Esophagus (tissue), 2 donors: ENCODE data around the gene ITGA11. TPM values are rescaled to one million over a fixed set of nuclear protein-coding genes. Genes with fewer than 3 reads are reported as not detected.

Experiments
- H3K27ac ChIP-seq, 2 donors: one replicate each; pipeline ENCODE4 v1.5.1; 2013; ENCODE audit warnings: low read depth in 2 of 2, mild to moderate bottlenecking in 2 of 2, inconsistent platforms in 1 of 2, low read length in 1 of 2, moderate library complexity in 1 of 2
- H3K27me3 ChIP-seq, 2 donors: one replicate each; pipeline ENCODE4 v1.6.1; 2013; ENCODE audit warnings: low read length in 2 of 2, control low read depth in 1 of 2, mild to moderate bottlenecking in 1 of 2; ENCODE audit not compliant: insufficient read depth in 2 of 2, control insufficient read depth in 1 of 2
- H3K36me3 ChIP-seq, 2 donors: one replicate each; pipeline ENCODE4 v1.6.1; 2013; ENCODE audit warnings: low read length in 1 of 2; ENCODE audit not compliant: control insufficient read depth in 2 of 2, insufficient read depth in 2 of 2
- H3K4me1 ChIP-seq, 2 donors: one replicate each; pipeline ENCODE4 v1.6.1; 2013; ENCODE audit warnings: low read length in 1 of 2; ENCODE audit not compliant: control insufficient read depth in 2 of 2, insufficient read depth in 2 of 2
- H3K4me3 ChIP-seq, 2 donors: one replicate each; pipeline ENCODE4 v1.5.1; 2013; ENCODE audit warnings: low read length in 2 of 2, mild to moderate bottlenecking in 2 of 2, low read depth in 1 of 2, moderate library complexity in 1 of 2
- H3K9me3 ChIP-seq, 2 donors: one replicate each; pipeline ENCODE4 v1.6.1; 2013; ENCODE audit warnings: mild to moderate bottlenecking in 2 of 2, low read depth in 1 of 2, low read length in 1 of 2, moderate library complexity in 1 of 2; ENCODE audit not compliant: control insufficient read depth in 2 of 2, insufficient read depth in 1 of 2
- WGBS, 2 donors: extraction: QIAGEN DNeasy Blood & Tissue Kit; methylation state at CpG; one replicate each; pipeline ENCODE4 v1.1.7; 2013; 5-methylcytosine and 5-hydroxymethylcytosine counted together
- polyA plus RNA-seq, 2 donors: library from polyadenylated mRNA; stranded (reverse); fragments of 200-250 nt; gene quantifications; one replicate each; pipeline ENCODE4 v1.2.3, GENCODE V29; 2013
- donor health status: healthy with polysubstance abuse.
- donor health status: Bipolar disorder and iron deficiency.

The ITGA11 gene
- polyA plus RNA-seq, 2 donors = 0.14 to 0.45 TPM

DNA sequence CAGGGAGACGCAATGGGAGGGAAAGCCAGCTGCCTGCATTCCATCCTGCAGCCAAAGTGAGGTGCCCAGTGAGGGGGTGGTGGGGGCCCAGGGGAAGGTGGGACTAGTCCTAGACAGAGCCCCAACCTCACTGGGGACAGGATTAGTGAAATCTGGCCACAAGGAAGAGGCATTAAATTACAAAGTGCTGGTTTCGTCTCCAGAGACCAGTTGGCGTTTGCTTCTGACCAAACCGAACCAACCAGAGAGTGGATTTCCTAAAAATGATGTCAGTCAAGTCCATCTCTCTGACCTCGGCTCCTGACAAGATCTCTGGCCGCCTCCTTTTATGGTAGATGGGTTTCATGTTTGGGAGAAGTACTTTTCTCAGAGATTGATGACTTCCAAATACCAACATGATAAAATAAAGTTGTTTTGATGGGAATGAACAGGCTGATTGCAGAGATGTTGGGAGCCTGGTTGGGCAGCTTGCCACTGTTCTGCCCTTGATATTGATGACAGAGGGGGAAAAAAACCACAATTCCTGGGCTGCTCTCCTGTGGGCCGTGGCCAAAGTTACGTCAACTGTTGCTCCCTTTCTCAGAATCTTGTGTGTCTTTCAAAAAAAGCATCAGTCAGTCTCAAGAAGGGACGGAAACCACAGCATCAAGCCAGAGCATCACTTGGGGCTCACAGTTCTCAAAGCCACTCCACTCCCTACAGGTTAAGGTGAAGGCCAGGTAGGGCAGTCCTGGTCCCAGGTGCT lies 24.6 kb downstream of the ITGA11 start:
- no peaks in the 10 kb centered on the region for H3K27me3 ChIP-seq
- H3K9me3 ChIP-seq = peaks cover 0 to 5% of the 10 kb centered on the region in 2 donors
- no peak overlapping the region for H3K27ac ChIP-seq
- WGBS, 2 donors = 70 to 74% methylated on average over 9 of the region's 9 CpGs
- H3K4me1 ChIP-seq = peaks cover 0 to 3% of the 10 kb centered on the region in 2 donors
- no peak overlapping the region for H3K4me3 ChIP-seq
- no peaks in the 10 kb centered on the region for H3K36me3 ChIP-seq

DNA sequence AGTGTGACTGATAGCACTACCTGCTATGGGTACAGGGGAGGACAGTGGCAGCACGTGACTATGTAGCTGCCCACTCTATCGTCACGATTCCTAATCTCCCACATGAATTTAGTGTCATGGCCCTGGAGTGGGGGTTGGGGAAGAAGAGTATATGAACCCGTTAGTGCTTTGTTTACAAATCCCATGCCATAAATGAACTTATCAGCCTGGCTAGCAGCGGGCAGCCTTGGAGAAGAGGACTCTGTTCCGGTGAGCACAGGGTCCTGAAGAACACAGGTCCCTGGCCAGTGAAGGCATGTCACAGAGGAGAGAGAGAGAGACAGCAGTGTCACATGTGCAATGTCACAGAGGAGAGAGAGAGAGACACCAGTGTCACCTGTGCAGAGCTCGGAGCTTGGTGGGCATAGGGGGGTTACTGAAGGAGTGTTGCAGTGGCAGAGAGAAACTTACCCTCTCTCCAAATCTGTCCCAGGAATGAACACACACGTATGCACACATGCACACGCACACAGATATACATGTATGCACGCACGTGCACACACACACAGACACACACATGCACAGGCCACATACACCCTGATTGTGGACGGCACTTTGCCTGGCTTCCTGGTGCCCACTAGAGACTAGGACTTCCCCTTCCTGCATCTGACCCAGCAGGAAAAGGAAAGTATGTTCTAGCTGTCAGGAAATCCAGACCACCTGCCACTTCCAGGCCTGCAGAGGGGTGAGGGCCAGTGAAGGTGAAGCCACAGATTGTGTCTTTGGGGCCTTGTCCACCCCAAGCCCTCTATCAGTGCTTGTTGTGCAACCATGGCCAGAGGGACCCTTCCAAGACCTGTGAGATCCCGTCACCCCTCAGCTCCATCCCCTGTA lies 26.3 kb downstream of the ITGA11 start:
- WGBS, 2 donors = 73 to 77% methylated on average over 13 of the region's 13 CpGs
- no peak overlapping the region for H3K27ac ChIP-seq
- H3K9me3 ChIP-seq = peaks cover 0 to 5% of the 10 kb centered on the region in 2 donors

DNA sequence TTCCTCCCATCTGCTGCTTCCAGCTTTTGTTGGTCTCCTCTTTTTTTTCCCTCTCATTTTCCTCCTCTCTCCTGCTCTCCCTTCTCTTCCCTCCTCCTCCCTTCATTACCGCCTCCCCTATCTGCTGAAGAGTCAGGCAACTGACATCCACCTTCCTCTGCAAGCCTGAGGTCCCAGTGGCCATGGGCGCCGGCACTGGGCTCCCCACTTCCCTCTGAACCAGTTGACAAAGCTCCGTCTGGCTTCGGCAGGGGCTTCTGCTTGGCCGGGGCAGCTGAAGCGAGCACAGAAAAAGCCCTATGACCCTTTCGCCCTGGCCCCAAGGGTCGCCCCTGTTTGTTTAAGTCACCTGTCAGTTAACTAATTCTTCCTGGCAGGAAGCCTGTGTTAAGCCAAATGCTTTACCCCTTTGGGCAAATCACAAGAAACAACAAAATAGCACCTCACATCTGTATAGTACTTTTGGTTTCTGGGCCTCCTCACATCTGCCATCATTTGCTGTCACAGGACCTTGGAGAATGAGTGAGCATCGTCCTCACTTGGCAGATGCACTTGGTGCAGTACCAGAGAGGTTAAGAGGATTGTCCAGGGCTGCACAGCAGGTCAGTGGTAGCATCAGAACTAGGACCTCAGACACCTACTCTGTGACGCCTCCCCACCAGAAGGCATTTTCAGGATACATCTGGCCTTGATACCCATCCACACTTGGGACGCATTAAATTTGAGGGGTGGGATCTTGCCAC lies 27.7 kb downstream of the ITGA11 start:
- H3K4me3 ChIP-seq = no peak overlapping the region
- no peaks in the 10 kb centered on the region for H3K27me3 ChIP-seq
- H3K36me3 ChIP-seq = no peaks in the 10 kb centered on the region
- H3K27ac ChIP-seq = no peak overlapping the region
- H3K4me1 ChIP-seq = peaks cover 0 to 3% of the 10 kb centered on the region in 2 donors
- WGBS, 2 donors = 73 to 75% methylated on average over 12 of the region's 12 CpGs
- peaks cover 0 to 5% of the 10 kb centered on the region in 2 donors for H3K9me3 ChIP-seq

More for the DNA sequence above, 26.3 kb downstream of the ITGA11 start:
- no peaks in the 10 kb centered on the region for H3K27me3 ChIP-seq
- no peaks in the 10 kb centered on the region for H3K36me3 ChIP-seq
- no peak overlapping the region for H3K4me3 ChIP-seq
- peaks cover 0 to 3% of the 10 kb centered on the region in 2 donors for H3K4me1 ChIP-seq

DNA sequence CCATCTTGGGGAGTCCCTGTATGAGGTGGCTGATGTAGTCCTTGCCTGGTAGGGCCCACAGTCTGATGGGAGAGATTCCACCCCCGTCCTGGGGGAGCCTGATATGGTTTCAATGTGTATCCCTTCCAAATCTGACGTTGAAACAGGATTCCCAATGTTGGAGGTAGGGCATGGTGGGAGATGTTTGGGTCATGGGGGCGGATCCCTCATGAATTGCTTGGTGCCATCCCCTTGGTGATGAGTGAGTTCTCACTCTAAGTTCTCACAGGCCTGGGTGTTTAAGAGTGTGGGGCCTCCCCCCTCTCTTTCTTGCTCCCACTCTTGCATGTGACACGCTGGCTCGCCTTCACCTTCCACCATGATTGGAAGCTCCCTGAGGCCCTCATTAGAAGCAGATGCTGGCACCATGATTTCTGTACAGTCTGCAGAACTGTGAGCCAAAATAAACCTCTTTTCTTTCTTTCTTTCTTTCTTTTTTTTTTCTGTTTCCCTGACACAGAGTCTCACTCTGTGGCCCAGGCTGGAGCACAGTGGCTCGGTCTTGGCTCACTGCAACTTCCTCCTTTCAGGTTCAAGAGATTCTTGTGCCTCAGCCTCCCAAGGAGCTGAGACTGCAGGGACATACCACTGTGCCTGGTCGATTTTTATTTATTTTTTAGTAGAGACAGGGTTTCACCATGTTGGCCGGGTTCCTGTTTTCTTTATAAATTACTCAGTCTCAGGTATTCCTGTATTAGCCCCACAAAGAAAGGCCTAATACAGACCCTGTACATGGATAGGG lies 28.6 kb downstream of the ITGA11 start:
- Histone ChIP-seq H3K27ac (no peak overlapping the region), H3K9me3 (peaks cover 0 to 5% of the 10 kb centered on the region in 2 donors), H3K36me3 (no peaks in the 10 kb centered on the region), H3K27me3 (no peaks in the 10 kb centered on the region), H3K4me1 (peaks cover 0 to 3% of the 10 kb centered on the region in 2 donors), H3K4me3 (no peak overlapping the region)
- whole genome bisulfite sequencing, 2 donors = 77 to 82% methylated on average over 8 of the region's 8 CpGs

DNA sequence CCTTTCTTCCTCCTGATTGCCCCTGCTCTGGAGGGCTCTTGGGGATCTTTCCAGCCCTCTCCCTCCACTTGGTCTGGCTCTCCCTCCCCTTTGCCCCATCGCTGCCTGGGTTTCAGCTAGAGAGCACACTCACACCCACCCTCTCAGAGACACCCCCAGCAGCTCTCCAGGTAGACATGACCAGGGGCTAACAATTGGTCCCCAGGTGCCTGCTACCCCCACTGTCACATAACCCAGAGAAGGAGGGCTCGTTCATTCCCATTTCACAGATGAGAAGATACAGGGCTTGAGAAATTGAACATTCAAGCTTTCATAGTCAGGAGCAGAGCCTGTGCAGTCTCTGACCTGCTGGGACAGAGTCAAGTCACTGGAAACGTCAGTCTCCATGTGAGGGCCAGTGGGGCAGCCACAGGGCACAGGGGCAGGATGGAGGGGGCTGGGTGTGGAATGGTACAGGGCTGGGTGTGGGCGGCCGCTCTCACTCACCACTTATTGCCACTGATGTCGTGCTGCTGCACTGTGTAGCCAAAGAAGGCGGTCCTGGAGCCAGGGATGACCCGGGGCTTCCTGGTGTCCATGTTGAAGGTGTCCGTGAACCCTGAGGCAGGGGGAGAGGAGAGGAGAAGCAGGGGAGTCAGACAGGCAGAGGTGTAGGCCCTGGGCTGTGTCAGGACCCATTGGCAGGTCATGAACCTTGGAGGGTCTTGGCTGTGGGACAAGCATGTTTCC lies 29.4 kb downstream of the ITGA11 start:
- WGBS, 2 donors = 92 to 93% methylated on average over 9 of the region's 9 CpGs
- Histone ChIP-seq H3K4me1 (peaks cover 0 to 3% of the 10 kb centered on the region in 2 donors), H3K36me3 (no peaks in the 10 kb centered on the region), H3K27me3 (no peaks in the 10 kb centered on the region), H3K4me3 (no peak overlapping the region), H3K27ac (no peak overlapping the region), H3K9me3 (peaks cover 0 to 5% of the 10 kb centered on the region in 2 donors)

DNA sequence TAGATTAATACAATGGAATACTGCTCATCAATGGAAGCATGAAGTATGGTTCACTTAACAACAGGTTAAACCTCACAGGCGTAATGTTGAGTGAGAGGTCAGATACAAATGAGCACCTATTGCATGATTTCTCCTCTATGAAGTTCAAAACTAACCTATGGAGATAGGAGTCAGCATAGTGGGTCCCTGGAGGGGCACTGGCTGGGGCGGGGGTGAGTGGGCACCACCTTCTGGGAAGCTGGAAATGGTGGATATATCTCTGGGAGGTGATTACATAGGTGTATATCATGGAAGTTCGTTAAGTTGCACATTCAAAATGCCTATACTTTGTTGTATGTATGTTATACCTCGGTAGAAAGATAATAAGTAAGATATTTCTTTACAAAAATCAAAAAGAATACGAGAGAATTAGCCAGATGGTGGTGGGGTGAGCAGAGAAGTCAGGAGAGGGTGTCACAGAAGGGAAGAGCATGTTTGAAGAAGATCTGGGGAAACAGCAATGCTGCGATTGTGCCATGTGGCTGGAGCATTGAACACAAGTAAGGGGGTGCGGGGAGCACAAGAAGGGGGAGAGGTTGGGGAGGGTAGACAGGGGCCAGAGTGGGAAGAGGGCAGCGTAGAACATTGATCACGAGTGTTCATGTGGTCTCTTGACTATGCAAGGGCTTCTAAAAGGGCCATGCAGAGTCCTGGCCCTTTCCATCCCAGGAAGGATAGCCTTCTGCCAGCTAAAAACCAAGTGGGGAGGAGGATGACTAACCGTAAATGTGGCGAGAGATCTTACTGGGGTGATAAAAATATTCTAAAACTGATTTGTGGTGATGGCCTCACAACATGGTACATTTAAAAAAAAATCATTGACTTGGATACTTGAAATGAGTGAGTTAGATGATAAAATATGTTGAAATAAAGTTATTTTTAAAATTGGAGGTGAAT lies 30.2 kb downstream of the ITGA11 start:
- Histone ChIP-seq H3K27ac (no peak overlapping the region), H3K36me3 (no peaks in the 10 kb centered on the region), H3K4me1 (peaks cover 0 to 3% of the 10 kb centered on the region in 2 donors), H3K9me3 (peaks cover 0 to 5% of the 10 kb centered on the region in 2 donors), H3K27me3 (no peaks in the 10 kb centered on the region), H3K4me3 (no peak overlapping the region)
- 79 to 86% methylated on average over 10 to 11 of the region's 11 CpGs for WGBS, 2 donors

DNA sequence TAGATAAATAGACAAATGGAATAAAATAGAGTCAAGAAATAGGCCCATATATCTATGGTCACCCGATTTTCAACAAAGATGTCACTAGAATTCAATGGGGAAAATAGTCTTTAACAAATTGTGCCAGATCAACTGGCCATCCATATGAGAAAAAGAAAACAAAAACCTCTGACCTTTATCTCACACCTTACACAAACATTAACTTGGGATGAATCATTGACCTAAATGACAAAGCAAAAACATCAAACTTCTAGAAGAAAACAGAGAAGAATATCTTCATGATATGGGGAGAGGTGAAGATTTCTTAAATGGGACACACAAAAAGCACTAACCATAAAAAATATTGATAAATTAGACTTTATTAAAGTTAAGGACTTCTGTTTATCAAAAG lies 31.9 kb downstream of the ITGA11 start:
- WGBS, 2 donors = 42 to 67% methylated on average over 1 of the region's 1 CpG
- Histone ChIP-seq H3K27me3 (no peaks in the 10 kb centered on the region), H3K36me3 (no peaks in the 10 kb centered on the region), H3K27ac (no peak overlapping the region), H3K4me1 (peaks cover 0 to 3% of the 10 kb centered on the region in 2 donors), H3K9me3 (peaks cover 0 to 5% of the 10 kb centered on the region in 2 donors), H3K4me3 (no peak overlapping the region)
